Brain pericyte (primary cell): ENCODE results near the gene STARD3.

Experiments used
- DNase-seq: peaks from one replicate; pipeline ENCODE4 v3.0.0-alpha.2; 2012; ENCODE audit warnings: low read depth, low spot score

Gene STARD3

DNA sequence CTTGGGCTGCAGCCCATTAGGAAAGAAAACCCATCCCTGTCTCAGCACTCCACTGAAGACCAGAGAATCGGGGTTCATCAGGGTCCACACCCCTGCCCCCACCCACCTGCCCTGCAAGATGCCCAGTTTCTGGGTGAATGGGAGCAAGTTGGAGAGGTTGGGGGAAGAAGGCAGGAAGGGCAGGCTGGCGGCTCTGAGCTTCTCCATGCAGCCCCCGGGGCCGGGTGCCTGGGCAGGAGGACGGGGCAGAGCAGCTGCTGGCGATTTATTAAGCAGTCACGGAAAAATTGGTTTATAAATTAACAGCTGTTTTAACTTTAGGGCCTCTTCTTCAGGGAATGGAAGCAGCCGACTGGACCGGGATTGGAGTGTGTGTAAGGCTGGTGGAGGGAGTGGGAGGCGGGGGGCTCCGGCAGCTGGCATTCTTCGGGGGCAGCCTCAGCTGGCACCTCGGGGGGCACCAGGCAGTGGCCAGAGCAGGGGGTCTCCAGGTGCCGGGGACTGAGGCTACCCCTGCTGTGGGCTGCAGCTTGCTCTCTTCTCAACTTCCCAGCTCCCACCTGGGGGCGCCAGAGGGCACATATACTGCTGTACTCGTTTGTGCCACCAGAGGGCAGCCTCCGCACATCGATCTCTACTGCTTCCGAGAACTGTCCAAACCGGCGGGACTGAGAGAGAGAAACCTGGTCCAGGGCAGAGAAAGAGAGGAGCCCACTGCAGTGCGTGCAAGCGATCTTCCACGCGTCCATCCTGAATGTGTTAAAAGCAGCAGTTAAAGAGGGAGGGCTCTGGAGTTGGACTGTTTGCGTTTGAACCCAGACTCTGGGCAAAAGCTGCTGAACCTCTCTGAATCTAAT is 15.2 kb upstream of the STARD3 start:
- DNase-seq: peak; percentile 71

DNA sequence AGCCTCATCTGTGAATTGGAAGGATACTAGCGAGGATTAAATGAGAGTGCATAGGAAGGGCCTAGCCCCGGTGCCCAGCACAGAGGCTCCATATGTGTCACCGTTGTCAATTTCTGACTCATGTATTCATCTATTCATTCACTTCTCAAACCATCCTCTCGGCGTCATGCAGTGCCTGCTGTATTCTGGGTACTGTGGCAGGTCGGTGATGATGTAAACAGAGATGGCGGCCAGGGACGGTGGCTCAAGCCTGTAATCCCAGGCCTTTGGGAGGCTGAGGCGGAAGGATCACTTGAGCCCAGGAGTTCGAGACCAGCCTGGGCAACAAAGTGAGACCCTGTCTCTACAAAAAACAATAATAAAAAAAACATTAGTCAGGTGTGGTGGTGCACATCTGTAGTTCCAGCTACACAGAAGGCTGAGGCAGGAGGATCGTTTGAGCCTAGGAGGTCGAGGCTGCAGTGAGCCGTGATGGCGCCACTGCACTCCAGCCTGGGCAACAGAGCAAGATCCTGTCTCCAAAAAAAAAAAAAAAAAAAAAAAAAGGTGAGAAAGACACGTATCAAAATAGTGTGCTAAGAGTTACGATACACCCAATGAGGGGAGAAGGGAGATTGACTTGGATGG is 14.5 kb upstream of the STARD3 start:
- no peak for DNase-seq

DNA sequence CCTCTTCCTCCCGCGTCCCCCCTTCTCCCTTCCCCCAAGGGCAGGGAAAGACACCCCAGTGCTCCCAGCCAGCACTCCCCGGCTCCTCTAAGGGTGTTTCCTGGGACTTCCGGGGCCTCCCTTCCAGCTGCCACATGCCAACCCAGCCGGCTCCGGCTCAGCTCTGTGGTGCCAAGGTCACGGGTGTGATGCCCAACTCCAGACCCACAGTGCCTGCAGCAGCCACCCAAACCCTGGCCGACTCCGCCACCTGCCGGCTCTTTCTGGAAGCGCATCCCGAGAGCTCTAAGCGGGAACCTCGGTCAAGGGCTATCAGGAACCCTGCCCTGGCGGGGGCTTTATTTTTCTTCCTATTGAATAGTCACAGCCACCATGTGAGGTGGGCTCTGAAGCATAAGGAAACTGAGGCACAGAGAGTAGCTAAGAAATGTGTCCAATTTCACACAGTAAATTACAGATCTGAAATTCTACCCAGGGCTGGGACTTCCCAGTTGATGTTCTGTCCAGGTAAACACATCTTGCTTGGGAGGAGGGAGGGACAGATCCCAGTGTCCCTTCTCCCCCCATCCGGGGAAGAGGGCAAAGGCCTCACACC is 13.5 kb upstream of the STARD3 start:
- DNase-seq: no peak

DNA sequence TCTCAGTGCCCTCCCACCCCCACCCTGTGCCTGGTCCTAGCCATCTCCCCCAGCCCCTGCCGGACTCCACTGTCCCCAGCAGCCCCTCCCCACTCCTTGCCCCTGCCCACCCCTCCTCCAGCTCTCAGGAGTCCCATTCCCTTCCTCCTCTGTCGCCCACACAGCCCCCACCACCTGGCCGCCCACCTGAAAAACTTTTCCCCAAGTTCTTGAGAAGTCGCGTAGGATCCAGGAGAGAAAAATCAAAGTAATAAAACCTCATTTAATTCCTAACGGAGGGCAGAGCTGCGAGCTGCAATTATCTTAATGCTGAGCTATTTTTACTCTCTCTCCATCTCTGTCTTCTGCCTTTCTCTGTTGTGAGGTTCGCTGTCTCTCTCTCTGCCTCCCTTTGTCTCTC is 12.6 kb upstream of the STARD3 start:
- DNase-seq: no peak

- DNase-seq: no peak
These were observed 11.7 kb upstream of the STARD3 start for GRCh38 chr17:39625198-39625785.

- DNase-seq: no peak
These were observed 10.5 kb upstream of the STARD3 start, which contains the start of gene PPP1R1B for GRCh38 chr17:39626171-39627046. PPP1R1B (plus strand) TSS chr17:39626952; CDS start chr17:39627393, 441 bp downstream.

DNA sequence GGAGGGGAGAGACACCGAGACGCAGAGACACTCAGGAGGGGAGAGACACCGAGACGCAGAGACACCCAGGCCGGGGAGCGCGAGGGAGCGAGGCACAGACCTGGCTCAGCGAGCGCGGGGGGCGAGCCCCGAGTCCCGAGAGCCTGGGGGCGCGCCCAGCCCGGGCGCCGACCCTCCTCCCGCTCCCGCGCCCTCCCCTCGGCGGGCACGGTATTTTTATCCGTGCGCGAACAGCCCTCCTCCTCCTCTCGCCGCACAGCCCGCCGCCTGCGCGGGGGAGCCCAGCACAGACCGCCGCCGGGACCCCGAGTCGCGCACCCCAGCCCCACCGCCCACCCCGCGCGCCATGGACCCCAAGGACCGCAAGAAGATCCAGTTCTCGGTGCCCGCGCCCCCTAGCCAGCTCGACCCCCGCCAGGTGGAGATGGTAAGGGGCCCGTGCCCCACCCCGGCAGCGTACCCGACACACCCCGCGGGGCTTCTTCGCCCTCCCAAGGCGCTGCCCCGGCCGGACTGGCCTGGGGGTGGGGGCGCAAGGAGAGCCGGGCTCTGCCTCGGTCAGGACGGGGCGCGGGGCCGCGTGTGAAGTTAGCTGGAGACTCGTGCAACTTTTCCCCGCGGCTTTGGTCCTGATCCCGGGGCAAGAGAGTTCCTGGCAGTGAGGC is 9.8 kb upstream of the STARD3 start:
- DNase-seq: no peak

DNA sequence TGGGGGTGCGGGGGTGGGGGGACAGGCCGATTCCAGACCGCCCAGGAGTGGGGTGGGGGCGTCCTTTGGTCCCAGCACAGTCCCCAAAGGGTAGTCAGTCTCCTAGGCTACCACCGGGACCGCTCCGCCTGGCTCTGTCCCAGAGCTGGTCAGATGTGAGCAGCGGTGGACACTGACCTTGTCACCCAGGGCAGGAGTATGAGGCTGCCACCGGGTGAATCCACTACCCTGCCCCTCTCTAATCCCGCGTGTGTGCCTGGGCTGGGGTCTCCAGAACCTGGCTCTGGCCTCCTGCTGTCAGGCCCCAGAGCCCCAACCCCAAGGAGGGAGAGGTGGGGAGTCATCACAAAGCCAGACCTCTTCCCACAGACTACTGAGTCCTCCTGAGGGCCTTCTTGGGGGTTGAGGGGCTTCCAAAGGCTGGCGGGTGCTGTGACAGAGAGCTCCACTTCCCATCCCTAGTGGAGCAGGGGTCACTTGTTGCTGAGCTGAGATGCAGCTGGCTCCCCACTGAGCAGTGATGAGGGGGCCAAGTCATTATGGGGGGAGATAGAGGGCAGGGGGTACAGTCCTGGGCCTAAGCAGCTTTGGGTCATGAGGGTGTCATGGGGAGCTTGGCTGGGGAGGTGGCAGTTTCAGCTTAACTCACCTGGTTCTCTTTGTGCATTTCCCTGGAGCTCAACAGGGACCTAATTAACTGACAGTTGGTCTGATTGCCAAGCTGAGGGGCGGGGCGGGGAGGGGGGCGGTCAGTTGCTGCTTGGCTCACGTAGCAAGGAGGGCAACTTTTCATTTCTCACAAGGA is 9.0 kb upstream of the STARD3 start:
- DNase-seq: no peak

DNA sequence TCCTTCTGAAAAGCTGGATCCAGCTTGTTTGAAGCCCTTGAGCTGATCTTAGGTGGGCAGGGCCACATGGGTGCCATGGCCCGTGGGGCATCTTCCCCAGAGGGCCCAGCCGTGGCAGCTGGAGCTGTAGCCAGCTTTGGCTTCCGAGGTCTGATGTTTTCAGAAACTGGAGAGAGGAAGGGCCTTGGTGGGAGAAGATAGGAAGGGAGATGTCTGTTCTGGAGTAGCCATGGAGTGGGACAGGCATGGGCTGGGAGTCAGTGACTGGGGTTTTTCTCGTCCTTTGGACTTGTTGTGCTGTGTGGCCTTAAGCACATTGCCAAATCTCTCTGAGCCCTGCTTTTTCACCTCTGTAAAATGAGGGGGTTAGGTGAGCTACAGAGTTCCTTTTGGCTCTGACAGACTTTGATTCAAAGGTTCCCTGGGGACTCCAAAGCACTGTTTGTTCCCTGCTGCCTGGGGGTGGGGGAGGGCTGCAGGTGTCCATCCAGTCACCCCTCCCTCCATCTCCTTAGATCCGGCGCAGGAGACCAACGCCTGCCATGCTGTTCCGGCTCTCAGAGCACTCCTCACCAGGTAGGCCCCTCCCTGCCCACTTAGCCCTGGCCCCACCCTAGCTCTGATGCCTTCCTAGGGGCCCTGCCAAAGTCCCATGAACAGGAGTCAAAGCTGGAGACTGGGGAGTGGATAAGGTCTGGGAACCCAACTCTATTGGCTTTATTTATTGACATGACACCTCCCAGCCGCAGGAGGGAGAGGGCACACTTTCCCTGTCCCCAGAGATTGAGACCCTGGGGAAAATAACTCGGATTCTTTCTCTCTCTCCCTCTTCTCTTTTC is 8.1 kb upstream of the STARD3 start:
- no peak for DNase-seq

GRCh38 chr17:39629494-39629880 is 7.5 kb upstream of the STARD3 start:
- DNase-seq: no peak

- DNase-seq: no peak
These were observed 7.0 kb upstream of the STARD3 start for GRCh38 chr17:39629898-39630297.

GRCh38 chr17:39631403-39631802 is 5.5 kb upstream of the STARD3 start:
- no peak for DNase-seq

DNA sequence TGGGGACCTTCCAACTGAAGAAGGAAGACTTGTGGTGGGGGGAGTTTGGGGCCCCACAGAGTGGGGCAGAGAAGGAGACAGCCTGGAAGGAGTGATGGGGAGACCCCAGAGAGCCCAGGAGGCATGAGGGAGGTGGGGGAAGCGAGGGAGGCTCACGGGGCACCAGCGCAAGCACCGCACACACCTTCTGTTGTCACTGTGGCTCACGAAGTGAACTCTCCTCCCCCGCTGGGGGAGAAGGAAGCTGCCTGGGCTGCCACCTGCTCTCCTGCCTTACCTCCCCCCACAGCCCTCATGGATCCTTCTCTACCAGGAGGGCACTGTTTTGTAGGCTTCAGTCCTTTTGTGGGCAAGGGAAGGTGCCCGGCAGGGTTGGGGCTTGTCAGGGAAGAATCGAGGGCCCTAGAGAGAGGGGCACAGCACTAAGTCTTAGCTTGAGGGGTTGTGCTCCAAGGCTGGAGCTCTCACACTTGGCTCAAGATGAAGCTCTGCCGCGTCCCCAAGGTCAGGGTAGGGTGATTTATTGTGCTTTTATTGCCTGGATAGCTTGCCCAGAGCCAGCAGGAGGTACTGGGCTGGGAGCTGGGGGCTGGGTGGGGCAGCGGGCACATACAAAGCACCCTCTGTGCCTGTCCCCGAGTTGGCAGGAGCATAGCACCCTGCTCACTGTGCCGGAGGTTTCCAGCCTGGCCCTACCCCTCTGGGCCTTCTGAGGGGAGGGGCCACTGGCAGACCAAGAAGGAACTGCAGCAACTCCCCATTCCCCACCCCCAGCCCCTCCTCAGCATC is 4.6 kb upstream of the STARD3 start:
- DNase-seq: no peak

DNA sequence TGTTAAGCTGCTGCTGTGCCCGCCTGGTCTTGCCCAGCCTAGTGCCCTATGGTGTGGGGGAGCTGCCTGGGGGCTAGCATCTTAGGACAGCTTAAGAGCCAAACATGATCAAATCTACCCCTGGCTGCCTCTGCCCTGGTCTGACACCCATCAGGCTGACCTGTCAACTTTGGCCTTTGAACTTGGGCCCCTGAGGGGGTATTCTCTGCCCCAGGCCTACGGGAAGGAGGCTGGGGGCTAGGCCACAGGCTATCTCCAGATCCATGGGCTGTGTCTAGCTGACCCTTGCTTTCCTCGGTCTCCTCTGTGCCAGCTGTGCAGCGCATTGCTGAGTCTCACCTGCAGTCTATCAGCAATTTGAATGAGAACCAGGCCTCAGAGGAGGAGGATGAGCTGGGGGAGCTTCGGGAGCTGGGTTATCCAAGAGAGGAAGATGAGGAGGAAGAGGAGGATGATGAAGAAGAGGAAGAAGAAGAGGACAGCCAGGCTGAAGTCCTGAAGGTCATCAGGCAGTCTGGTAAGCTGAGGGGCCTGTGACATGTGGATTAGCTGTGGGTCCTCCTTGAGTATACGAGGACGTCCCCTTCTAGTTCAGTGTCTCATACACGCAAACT is 3.3 kb upstream of the STARD3 start:
- DNase-seq: no peak

DNA sequence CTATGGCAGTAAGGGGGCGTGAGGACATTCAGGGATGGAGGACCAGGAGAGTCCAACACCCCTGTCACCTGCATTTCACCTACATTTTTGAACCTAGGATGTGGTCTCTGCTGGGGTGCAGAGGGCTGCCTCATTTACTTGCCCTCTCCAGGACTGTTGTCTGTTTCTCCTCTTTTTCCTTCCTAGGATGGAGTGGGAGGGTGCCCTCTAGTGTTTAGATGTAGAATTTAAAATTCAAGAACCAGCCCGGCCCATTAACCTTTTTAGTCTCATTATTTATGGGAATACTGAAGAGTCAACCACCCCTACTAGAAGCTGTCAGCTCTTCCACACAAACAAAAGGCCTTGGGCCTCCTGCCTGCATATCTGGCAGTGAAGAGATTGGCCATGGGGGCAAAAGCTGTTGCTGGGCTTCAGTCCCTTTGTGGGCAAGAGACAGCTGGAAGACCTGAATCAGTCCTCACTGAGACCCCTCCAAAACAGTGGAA is 2.5 kb upstream of the STARD3 start:
- no peak for DNase-seq

- DNase-seq: no peak
These were observed 1.2 kb upstream of the STARD3 start for GRCh38 chr17:39635614-39636176.

DNA sequence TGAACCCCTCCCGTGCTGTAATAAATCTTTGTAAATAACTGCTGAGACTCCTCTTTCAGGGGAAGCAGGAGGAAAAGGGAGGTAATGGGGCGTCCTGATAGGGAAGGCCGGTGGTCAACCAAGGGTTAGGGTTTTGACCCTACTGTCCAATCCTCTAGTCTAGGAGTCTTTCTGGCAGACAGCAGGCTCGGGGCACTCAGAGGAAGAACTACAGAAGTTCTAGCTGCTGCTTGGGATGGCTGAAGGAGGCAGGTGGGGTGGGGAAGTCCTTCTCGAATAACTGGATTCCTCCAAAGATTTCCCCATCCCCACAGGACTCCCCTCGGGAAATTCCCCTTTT is 387 bp upstream of the STARD3 start:
- DNase-seq: no peak
